Stimulated activated CD8-positive, alpha-beta memory T cell treated with anti-CD3 and anti-CD28 coated beads, Interleukin-4, amount 100 ng/mL, for 24 hours (primary cell): ENCODE results near the gene PRPF40B.
"Not testable (repeated sequence)": the region's sequence is repeated elsewhere in the genome, so short reads cannot be mapped to it uniquely, and the experiment has no call there.

ENCODE experiments used
- DNase-seq: peaks from one replicate; pipeline ENCODE4 v3.0.0-alpha.2; 2020; ENCODE audit warnings: low read depth

The PRPF40B gene

GRCh38 chr12:49609059-49609874 lies 14.1 kb upstream of the PRPF40B start:
- DNase-seq, result no peak

GRCh38 chr12:49609875-49610154 lies 13.5 kb upstream of the PRPF40B start:
- no peak for DNase-seq

- DNase-seq, result not testable (repeated sequence)
Observed at GRCh38 chr12:49610785-49611184, 12.6 kb upstream of the PRPF40B start.

GRCh38 chr12:49612210-49612609 lies 11.2 kb upstream of the PRPF40B start:
- DNase-seq, result no peak

GRCh38 chr12:49615725-49616124 lies 7.6 kb upstream of the PRPF40B start:
- no peak for DNase-seq

GRCh38 chr12:49616533-49617219 lies 6.7 kb upstream of the PRPF40B start:
- DNase-seq, result no peak

GRCh38 chr12:49618576-49618975 lies 4.8 kb upstream of the PRPF40B start:
- DNase-seq, result no peak

GRCh38 chr12:49619286-49619685 lies 4.1 kb upstream of the PRPF40B start:
- no peak for DNase-seq

GRCh38 chr12:49621651-49622500 lies 1.5 kb upstream of the PRPF40B start:
- no peak for DNase-seq

GRCh38 chr12:49622501-49623141 lies 740 bp upstream of the PRPF40B start:
- DNase-seq, result peak; percentile 19

- DNase-seq, result no peak
Observed at GRCh38 chr12:49624921-49625577, 1.7 kb downstream of the PRPF40B start.

- DNase-seq, result no peak
Observed at GRCh38 chr12:49626169-49626835, 2.9 kb downstream of the PRPF40B start.

- no peak for DNase-seq
Observed at GRCh38 chr12:49626836-49627235, 3.5 kb downstream of the PRPF40B start.

- DNase-seq, result no peak
Observed at GRCh38 chr12:49627752-49628360, 4.5 kb downstream of the PRPF40B start.

- no peak for DNase-seq
Observed at GRCh38 chr12:49631336-49631907, 8.1 kb downstream of the PRPF40B start.

- no peak for DNase-seq
Observed at GRCh38 chr12:49632401-49632800, 9.0 kb downstream of the PRPF40B start.

GRCh38 chr12:49632986-49633702 lies 9.8 kb downstream of the PRPF40B start:
- DNase-seq, result no peak

GRCh38 chr12:49633703-49634345 lies 10.5 kb downstream of the PRPF40B start:
- DNase-seq, result no peak

- DNase-seq, result no peak
Observed at GRCh38 chr12:49635036-49635435, 11.7 kb downstream of the PRPF40B start.
